ENCODE data around the gene R3HDM2. TPM values are rescaled to one million over a fixed set of nuclear protein-coding genes. Genes with fewer than 3 reads are reported as not detected.
"Not testable (repeated sequence)": the region's sequence is repeated elsewhere in the genome, so short reads cannot be mapped to it uniquely, and the experiment has no call there.

The R3HDM2 gene
- total RNA-seq, 4 donors from 2014 or later, result 30.3 to 41.5 (median 35.1) TPM

DNA sequence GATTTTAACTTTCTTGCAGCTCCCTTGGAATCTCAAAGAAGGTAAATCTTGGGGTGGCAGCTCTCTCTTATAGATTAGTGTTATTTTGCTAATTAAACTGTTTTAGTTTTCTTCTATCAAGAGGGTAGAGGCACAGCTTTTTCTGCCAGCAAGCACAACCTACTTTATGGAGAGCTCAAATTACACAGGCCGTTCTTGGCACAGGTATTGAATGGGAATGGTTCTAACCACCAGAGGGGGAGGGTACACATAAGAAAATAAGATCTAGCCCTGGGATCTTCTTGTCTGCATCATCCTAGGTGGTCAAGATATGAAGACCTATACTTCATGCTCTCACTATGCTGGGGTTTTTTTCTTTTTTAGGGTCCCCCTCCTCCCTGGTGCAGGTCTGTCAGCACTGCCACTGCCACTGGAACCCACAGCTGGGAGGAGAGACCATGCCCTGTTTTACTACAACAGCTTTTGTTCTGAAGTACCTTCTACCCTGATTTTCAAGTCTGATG is 131.3 kb downstream of the R3HDM2 start:
- no peak for DNase-seq (ENCODE audit: extremely low spot score)
- Histone ChIP-seq H3K27ac (replicated peaks in 1 of 4) (no peak overlapping the region), H3K36me3 (peaks cover 54 to 97% (median 70%) of the 10 kb centered on the region in 4 donors), H3K27me3 (no peaks in the 10 kb centered on the region), H3K9me3 (no peaks in the 10 kb centered on the region), H3K4me3 (no peak overlapping the region), H3K4me1 (no peaks in the 10 kb centered on the region)
- intact Hi-C loops (cut with DNase I), result no loop called here
- 60% methylated on average over 1 of the region's 1 CpG for WGBS
- TF ChIP-seq, protein P1, sequence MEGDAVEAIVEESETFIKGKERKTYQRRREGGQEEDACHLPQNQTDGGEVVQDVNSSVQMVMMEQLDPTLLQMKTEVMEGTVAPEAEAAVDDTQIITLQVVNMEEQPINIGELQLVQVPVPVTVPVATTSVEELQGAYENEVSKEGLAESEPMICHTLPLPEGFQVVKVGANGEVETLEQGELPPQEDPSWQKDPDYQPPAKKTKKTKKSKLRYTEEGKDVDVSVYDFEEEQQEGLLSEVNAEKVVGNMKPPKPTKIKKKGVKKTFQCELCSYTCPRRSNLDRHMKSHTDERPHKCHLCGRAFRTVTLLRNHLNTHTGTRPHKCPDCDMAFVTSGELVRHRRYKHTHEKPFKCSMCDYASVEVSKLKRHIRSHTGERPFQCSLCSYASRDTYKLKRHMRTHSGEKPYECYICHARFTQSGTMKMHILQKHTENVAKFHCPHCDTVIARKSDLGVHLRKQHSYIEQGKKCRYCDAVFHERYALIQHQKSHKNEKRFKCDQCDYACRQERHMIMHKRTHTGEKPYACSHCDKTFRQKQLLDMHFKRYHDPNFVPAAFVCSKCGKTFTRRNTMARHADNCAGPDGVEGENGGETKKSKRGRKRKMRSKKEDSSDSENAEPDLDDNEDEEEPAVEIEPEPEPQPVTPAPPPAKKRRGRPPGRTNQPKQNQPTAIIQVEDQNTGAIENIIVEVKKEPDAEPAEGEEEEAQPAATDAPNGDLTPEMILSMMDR (IDR thresholded peaks at IDR 0.05), result no peak
- no peak for TF ChIP-seq EP300 (IDR thresholded peaks at IDR 0.05)
- no peak for TF ChIP-seq POLR2A (IDR thresholded peaks at IDR 0.05; ENCODE audit: low read depth)
- TF ChIP-seq POLR2AphosphoS5 (IDR thresholded peaks at IDR 0.05), result no peak

DNA sequence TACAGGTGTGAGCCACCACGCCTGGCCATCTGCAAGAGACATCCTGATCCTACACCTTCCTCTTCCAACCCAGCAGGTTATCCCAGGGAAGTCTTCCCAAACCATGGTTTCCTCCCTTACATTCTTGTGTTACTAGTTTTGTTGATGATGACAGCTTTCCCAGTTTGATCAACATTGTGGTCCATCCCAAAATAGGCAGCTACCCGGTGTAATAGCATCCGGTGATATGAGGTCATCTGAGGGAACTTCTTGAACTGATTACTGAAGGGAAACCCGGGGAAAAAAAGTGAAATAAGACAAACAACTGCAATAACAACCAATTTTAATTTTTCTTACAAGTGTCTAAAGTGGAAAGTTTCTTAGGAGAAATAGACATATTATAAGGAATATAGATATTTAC is 134.6 kb downstream of the R3HDM2 start:
- TF ChIP-seq EP300 (IDR thresholded peaks at IDR 0.05), result no peak
- Histone ChIP-seq H3K27ac (replicated peaks in 1 of 4) (no peak overlapping the region), H3K27me3 (no peaks in the 10 kb centered on the region), H3K36me3 (peaks cover 51 to 97% (median 75%) of the 10 kb centered on the region in 4 donors), H3K9me3 (no peaks in the 10 kb centered on the region), H3K4me1 (no peaks in the 10 kb centered on the region), H3K4me3 (no peak overlapping the region)
- intact Hi-C loops (cut with DNase I), result no loop called here
- DNase-seq (ENCODE audit: extremely low spot score), result no peak
- 96% methylated on average over 4 of the region's 4 CpGs for WGBS

DNA sequence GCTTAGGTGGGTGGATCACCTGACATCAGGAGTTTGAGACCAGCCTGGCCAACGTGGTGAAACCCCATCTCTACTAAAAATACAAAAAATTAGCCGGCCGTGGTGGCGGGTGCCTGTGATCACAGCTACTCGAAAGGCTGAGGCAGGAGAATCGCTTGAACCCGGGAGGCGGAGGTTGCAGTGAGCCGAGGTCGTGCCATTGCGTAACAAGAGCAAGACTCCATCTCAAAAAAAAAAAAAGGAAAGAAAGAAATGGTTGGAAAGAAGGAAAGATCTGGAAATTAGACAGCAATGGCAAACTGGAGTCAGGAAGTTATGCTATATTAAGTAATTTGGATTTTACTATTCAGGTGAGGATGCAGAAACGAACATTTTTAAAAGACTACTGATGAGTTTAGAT is 148.8 kb downstream of the R3HDM2 start:
- intact Hi-C loops (cut with DNase I); H3K4me1 ChIP-seq; H3K9me3 ChIP-seq; DNase-seq (ENCODE audit: extremely low spot score); H3K4me3 ChIP-seq; H3K27ac ChIP-seq (replicated peaks in 1 of 4); H3K27me3 ChIP-seq: not testable (repeated sequence)
- H3K36me3 ChIP-seq, result peaks cover 27 to 98% (median 82%) of the 10 kb centered on the region in 4 donors
- 95% methylated on average over 12 of the region's 12 CpGs for WGBS

DNA sequence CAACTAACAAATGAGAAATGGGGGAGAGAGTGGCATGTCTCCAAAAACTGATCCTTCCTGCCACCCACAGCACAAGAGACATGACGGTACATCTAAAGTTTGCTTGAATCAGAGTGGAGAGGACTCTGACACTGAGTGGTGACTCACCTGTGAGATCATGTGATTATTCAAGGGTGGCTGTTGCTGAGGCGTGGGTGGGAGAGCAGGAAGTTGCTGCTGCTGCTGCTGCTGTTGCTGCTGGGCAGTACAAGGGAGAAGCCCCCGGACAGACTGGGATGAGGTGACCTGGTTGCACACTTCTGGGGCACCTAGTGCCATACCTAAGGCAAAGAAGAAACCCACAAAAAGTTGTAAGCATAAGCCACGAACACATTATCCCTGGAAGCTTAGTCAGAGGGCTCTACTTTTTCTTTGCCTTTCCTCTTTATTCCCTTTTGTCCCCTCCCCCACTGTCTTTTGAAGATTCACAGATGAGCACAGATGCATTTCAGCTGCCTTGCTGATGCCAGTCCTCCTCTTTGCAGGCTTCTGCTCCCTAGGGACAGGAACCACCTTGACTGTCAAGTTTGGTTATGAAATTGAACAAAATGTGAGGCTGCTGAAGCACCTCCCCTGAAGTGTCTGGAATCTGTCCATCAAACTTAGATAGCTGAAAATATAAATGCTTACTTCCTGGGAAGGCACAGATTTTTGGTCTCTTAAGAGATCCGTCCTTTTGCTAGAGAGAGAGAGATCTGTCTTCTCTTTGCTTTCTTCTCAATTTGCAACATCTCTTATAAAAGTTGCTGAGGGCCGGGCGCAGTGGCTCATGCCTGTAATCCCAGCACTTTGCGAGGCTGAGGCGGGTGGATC is 150.4 kb downstream of the R3HDM2 start:
- WGBS, result 63% methylated on average over 9 of the region's 9 CpGs
- Histone ChIP-seq H3K27ac (replicated peaks in 1 of 4) (peak overlapping the region in 2 of 4 donors; percentile 18 to 37), H3K27me3 (no peaks in the 10 kb centered on the region), H3K4me3 (no peak overlapping the region), H3K4me1 (peaks cover 0 to 9% (median 3%) of the 10 kb centered on the region in 4 donors), H3K36me3 (peaks cover 27 to 98% (median 74%) of the 10 kb centered on the region in 4 donors), H3K9me3 (no peaks in the 10 kb centered on the region)
- intact Hi-C loops (cut with DNase I), result no loop called here
- TF ChIP-seq, protein P1 (IDR thresholded peaks at IDR 0.05), result no peak
- no peak for TF ChIP-seq EP300 (IDR thresholded peaks at IDR 0.05)
- TF ChIP-seq POLR2A (IDR thresholded peaks at IDR 0.05; ENCODE audit: low read depth), result no peak
- peak in 1 of 2 donors; percentile 20 for TF ChIP-seq POLR2AphosphoS5 (IDR thresholded peaks at IDR 0.05)
- no peak for DNase-seq (ENCODE audit: extremely low spot score)

DNA sequence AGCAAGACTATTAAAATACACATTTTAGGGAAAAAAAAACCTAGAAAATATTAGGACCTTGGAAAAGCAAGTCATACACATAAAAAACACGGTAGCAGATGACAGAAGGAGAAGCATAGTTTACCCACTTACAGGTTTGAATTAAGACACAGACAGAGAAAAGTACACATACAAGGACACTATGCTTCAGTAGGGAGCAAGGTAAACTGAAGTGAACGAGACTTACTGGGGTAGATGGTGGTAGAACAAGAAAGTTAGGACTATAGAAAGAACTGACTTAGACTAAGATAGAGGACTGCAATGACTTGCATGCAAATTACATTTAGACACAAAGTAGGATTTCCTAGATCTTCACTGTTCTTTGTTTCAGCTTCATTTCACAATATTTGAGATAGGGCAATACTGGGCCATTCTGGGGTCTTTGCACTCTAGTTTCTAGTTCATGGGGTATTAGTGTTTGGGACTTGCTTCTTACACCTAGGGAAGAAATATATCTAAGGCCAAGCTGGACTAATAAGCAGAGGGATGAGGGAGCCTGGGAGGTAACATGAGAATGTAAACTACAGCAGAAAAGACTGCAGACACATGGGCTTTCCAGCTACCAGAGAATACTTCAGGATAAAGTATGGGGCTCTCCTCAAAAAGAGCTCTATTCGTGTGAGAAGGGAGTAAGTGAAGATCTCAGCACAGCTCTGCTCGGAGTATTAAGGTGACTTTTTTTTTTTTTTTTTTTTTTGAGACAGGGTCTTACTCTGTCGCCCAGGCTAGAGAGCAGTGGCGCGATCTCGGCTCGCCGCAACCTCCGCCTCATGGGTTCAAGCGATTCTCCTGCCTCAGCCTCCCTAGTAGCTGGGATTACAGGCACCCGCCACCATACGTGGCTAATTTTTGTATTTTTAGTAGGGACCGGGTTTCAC is 152.1 kb downstream of the R3HDM2 start:
- Histone ChIP-seq H3K4me3 (no peak overlapping the region), H3K9me3 (no peaks in the 10 kb centered on the region), H3K27me3 (no peaks in the 10 kb centered on the region), H3K27ac (replicated peaks in 1 of 4) (no peak overlapping the region), H3K4me1 (peaks cover 0 to 9% (median 3%) of the 10 kb centered on the region in 4 donors), H3K36me3 (peaks cover 29 to 96% (median 70%) of the 10 kb centered on the region in 4 donors)
- 95% methylated on average over 15 of the region's 15 CpGs for WGBS
- DNase-seq (ENCODE audit: extremely low spot score), result no peak
- intact Hi-C loops (cut with DNase I), result no loop called here
- TF ChIP-seq, protein P1 (IDR thresholded peaks at IDR 0.05), result no peak
- TF ChIP-seq POLR2A (IDR thresholded peaks at IDR 0.05; ENCODE audit: low read depth), result no peak
- no peak for TF ChIP-seq POLR2AphosphoS5 (IDR thresholded peaks at IDR 0.05)
- no peak for TF ChIP-seq EP300 (IDR thresholded peaks at IDR 0.05)

Measured in esophagus muscularis mucosa (tissue), 4 donors.